Osteocyte (in vitro differentiated cells): ENCODE data around the gene TNFAIP2. TPM values are rescaled to one million over a fixed set of nuclear protein-coding genes. Genes with fewer than 3 reads are reported as not detected.

Experiments used
- DNase-seq: peaks from one replicate; pipeline ENCODE4 v3.0.0; 2021; ENCODE audit warnings: mixed read lengths; ENCODE audit not compliant: unreplicated experiment; ENCODE audit errors: extremely low spot score
- H3K27ac Mint-ChIP-seq: one replicate; pipeline ENCODE4 v1.8.0; 2021; ENCODE audit warnings: mild to moderate bottlenecking, mixed read lengths; ENCODE audit not compliant: unreplicated experiment
- H3K27me3 Mint-ChIP-seq: one replicate; pipeline ENCODE4 v1.8.0; 2021; ENCODE audit warnings: mixed read lengths; ENCODE audit not compliant: unreplicated experiment
- H3K36me3 Mint-ChIP-seq: one replicate; pipeline ENCODE4 v1.8.0; 2021; ENCODE audit warnings: mixed read lengths; ENCODE audit not compliant: unreplicated experiment
- H3K4me1 Mint-ChIP-seq: one replicate; pipeline ENCODE4 v1.8.0; 2021; ENCODE audit warnings: mixed read lengths; ENCODE audit not compliant: unreplicated experiment
- H3K4me3 Mint-ChIP-seq: one replicate; pipeline ENCODE4 v1.8.0; 2021; ENCODE audit warnings: mild to moderate bottlenecking, moderate library complexity, mixed read lengths; ENCODE audit not compliant: unreplicated experiment
- H3K9me3 Mint-ChIP-seq: one replicate; pipeline ENCODE4 v1.8.0; 2021; ENCODE audit warnings: mixed read lengths; ENCODE audit not compliant: unreplicated experiment
- total RNA-seq: library from RNA; stranded (reverse); gene quantifications from 2 replicates; pipeline ENCODE4 v1.2.1, GENCODE V29; 2021
- TF ChIP-seq, protein P1 (sequence below): fragments of 200-600 bp; sonication (generic); IDR thresholded peaks from 2 replicates; pipeline ENCODE4 v1.5.0; 2021; ENCODE audit warnings: antibody characterized with exemption, mild to moderate bottlenecking, moderate library complexity

Gene TNFAIP2
- total RNA-seq, 1 donor from 2014 or later: 1.3 TPM

GRCh38 chr14:103185051-103186029 lies 62.1 kb downstream of the TNFAIP2 start:
- H3K4me1 Mint-ChIP-seq: peaks cover 7% of the 10 kb centered on the region
- no peaks in the 10 kb centered on the region for H3K36me3 Mint-ChIP-seq
- DNase-seq: no peak
- H3K27me3 Mint-ChIP-seq: peaks cover 42% of the 10 kb centered on the region
- no peak overlapping the region for H3K4me3 Mint-ChIP-seq
- no peaks in the 10 kb centered on the region for H3K9me3 Mint-ChIP-seq
- no peak overlapping the region for H3K27ac Mint-ChIP-seq
- TF ChIP-seq, protein P1, sequence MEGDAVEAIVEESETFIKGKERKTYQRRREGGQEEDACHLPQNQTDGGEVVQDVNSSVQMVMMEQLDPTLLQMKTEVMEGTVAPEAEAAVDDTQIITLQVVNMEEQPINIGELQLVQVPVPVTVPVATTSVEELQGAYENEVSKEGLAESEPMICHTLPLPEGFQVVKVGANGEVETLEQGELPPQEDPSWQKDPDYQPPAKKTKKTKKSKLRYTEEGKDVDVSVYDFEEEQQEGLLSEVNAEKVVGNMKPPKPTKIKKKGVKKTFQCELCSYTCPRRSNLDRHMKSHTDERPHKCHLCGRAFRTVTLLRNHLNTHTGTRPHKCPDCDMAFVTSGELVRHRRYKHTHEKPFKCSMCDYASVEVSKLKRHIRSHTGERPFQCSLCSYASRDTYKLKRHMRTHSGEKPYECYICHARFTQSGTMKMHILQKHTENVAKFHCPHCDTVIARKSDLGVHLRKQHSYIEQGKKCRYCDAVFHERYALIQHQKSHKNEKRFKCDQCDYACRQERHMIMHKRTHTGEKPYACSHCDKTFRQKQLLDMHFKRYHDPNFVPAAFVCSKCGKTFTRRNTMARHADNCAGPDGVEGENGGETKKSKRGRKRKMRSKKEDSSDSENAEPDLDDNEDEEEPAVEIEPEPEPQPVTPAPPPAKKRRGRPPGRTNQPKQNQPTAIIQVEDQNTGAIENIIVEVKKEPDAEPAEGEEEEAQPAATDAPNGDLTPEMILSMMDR: peak; percentile 71

DNA sequence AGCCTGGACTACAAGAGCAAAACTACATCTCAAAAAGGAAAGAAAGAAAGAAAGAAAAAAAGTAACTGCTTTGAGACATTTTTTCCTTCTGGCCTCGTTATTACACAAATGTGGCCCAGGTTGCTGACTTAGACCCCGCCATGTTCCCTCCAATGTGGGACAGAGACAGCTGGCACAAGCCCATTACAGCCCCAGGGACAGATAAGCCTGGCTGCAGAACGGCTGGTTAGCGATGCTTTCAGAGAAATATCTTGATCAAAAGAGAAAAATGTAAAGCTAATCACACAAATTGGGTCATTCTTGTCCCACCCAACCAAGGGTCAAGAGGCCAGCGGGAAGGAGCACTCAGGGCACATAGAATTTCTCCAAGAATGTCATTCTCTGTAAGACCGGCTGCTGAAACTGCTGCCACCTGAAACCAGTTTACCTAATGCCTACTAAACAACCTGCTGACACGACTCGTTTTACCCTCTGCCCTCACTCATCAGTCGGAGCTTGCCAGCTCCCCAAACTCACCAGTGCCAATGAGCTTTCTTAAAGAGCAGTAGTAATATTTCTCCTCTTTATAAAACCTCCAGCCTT lies 63.1 kb downstream of the TNFAIP2 start:
- Mint-ChIP-seq H3K27me3 (peaks cover 45% of the 10 kb centered on the region), H3K27ac (no peak overlapping the region), H3K36me3 (no peaks in the 10 kb centered on the region), H3K9me3 (no peaks in the 10 kb centered on the region), H3K4me3 (no peak overlapping the region), H3K4me1 (peaks cover 7% of the 10 kb centered on the region)
- TF ChIP-seq, protein P1: no peak
- DNase-seq: no peak

Other genes with a start within 250 kb of the TNFAIP2 start
- 0.37 and 0.86 TPM in 2 replicates for gene AMN, start 200.8 kb upstream of the TNFAIP2 start, total RNA-seq
- gene CDC42BPB, start 65.9 kb upstream of the TNFAIP2 start, total RNA-seq: 99.0 and 102 TPM in 2 replicates
- not detected in 2 replicates for gene LBHD2, start 39.3 kb upstream of the TNFAIP2 start, total RNA-seq
- 0.86 TPM in 1 of 2 replicates, not detected in the other for gene EXOC3L4, start 28.7 kb upstream of the TNFAIP2 start, total RNA-seq
- 214 and 229 TPM in 2 replicates for gene EIF5, start 210.8 kb downstream of the TNFAIP2 start, total RNA-seq